Measurements from ENCODE around the gene RCAN3.
A peak's percentile ranks its signal among the peaks of the same experiment; 100 is the strongest.

Gene RCAN3

GRCh38 chr1:24551960-24552571 lies 49.4 kb downstream of the RCAN3 start:
- DNase-seq (ENCODE audit: low read depth) = no peak

DNA sequence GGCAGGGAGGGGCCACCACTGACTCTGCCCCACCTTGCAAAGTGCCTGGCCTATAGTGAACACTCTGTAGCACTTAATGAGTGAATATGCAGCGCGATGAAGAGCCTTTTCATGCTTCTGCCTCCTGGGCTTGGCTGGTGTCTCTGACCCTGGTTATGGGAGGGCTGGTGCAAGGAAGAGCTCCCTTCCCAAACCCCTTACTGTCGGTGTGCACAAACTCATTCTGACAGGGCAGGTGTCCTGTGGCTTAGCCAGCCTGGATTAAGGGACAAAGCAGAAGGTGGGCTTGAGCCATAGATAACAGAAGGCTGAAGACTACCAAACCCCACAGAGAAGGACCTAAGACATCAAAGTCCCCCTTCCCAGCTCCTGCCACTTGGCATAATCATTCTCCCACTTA lies 51.3 kb downstream of the RCAN3 start:
- no peak for DNase-seq (ENCODE audit: low read depth)

DNA sequence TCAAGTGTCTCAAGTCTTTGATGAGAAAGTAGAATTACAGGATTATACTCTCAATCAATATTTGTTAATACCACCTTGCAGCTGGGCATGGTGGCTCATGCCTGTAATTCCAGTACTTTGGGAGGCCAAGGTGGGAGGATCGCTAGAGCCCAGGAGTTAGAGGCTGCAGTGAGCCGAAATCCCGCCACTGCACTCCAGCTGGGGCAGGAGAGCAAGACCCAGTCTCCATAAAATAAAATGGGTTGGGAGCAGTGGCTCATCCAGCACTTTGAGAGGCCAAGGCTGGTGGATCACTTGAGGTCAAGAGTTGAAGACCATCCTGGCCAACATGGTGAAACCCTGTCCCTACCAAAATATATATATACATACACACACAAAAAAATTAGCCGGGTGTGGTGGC lies 52.1 kb downstream of the RCAN3 start:
- no peak for DNase-seq (ENCODE audit: low read depth)

- peak; percentile 57 for DNase-seq (ENCODE audit: low read depth)
Measured at GRCh38 chr1:24555591-24556413, 53.2 kb downstream of the RCAN3 start, which contains the start of gene NCMAP. NCMAP (plus strand) TSS chr1:24556087; CDS start chr1:24595431, 39,344 bp downstream.

GRCh38 chr1:24556414-24556795 lies 53.8 kb downstream of the RCAN3 start:
- no peak for DNase-seq (ENCODE audit: low read depth)

- DNase-seq (ENCODE audit: low read depth) = no peak
Measured at GRCh38 chr1:24557220-24557619, 54.6 kb downstream of the RCAN3 start.

DNA sequence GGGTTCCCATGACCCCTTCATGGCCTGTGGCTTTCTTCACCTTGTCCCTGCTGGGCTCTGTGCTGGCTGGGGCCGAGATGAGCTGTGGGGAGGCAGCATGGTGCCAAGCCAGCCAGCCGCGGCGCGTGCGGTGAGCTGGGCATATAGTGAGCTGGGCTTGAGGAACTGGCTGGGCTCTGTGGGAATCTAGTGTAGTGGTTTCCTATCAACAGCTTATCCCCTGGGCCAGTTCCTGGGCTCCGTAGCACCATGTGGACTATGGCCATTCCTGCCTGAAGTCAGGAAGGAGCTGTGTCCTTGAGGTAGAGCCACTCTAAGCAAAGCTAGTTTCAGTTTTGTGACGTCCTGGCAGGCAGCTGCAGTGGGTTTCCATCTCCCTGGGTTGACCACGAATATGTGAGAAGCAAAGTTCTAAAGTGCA lies 55.1 kb downstream of the RCAN3 start:
- no peak for DNase-seq (ENCODE audit: low read depth)

DNA sequence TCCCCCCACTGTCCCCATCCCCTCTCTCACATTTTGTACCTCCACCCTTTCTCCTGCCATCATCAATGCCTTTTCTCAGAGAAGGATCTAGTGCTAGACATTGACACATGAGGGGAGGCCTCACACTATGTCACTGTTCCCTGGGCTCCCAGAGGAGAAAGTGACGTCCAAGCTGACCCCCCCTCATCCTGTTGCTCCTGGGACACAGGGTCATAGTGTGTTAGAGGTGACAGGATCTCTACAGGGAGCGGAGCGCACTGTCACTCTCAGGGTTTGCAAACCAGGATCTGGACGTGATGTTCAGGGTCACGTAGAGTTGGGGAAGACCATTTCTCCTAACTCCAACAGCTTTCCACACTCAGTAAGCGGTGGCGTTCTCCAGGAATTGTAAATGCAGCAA lies 55.8 kb downstream of the RCAN3 start:
- no peak for DNase-seq (ENCODE audit: low read depth)

- DNase-seq (ENCODE audit: low read depth) = no peak
Measured at GRCh38 chr1:24558902-24559791, 56.5 kb downstream of the RCAN3 start.

- no peak for DNase-seq (ENCODE audit: low read depth)
Measured at GRCh38 chr1:24560361-24560760, 57.7 kb downstream of the RCAN3 start.

- DNase-seq (ENCODE audit: low read depth) = no peak
Measured at GRCh38 chr1:24562625-24563024, 60.0 kb downstream of the RCAN3 start.

GRCh38 chr1:24564695-24565094 lies 62.1 kb downstream of the RCAN3 start:
- no peak for DNase-seq (ENCODE audit: low read depth)

- no peak for DNase-seq (ENCODE audit: low read depth)
Measured at GRCh38 chr1:24566236-24566867, 63.7 kb downstream of the RCAN3 start.

DNA sequence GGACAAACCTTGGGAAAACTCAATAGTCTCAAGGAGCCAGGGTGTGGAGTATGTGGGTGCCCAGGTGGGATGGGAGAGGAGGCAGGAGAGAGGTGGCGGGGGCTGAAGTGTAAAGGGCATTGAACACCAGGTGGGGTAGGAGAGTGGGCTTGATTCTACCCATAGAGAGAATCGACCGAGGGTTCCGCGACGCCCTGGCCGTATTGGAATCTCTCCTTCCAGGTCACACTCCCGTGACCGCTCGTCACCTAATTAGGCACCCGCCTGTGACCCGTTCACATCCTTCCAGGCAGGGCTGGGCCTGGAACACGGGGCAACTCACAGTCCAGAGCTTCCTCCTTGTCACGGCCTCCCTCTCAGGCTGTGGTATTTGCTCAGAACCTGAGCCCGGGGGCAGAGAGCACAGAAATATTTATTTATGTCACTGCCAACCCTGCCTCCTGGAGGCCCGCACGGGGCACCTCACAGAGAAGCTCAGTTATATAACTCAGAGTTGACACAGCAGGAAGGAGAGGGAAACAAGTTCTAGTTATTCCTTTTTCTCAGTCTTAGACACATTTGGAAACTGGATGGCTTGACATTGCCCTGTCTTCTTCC lies 65.3 kb downstream of the RCAN3 start:
- DNase-seq (ENCODE audit: low read depth) = no peak

DNA sequence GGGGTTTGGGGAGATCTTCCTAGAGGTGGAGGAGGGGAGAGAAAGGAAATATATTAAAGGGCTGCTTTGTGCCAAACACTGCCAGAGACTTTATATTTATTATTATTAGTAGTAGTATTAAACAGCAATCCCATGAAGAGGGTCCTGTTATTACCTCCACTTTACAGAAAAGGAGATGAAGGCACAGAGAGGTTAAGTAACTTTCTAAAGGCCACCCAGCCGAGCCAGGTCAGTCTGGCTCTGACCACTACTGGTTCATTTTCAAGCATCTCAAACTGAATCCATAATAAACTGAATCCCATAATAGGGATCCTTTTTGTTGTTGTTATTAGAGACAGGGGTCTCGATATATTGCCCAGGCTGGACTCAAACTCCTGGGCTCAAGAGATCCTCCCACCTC lies 65.8 kb downstream of the RCAN3 start:
- DNase-seq (ENCODE audit: low read depth) = no peak

DNA sequence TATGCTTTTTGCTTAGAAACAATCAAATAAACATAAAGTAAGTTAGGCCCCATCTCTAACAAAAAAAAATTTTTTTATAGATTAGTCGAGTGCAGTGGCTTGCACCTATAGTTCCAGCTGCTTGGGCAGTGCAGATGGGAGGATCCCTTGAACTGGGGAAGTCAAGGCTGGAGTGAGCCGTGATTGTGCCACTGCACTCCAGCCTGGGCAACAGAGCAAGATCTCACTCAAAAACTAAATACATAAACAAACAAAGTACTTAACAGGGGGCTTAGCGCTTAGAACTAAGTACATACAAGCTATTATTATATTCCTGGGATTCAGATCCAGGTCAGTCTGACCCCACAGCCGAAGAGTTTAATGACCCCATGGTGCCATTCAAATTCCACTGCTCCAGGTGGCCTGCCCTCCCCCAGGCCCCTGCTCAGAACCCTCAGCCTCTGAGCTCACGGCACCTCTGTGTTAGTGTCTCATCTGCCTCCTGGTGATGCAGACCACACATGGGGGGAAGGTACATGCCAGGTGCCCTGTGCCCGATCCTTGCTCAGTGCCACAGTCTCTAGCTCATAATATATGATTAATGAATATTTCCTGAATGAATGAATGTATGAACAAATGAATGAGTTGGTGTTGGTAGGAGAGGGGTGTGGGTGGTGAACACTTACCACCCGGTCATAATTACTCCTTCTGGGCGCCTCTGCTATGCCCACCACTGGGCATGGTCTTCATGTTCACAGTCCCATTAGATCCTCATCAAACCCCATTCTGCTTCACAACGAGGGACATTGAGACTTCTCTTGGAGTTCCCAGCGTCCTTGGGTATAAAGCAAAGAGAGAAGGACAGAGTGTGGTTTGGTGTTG lies 67.9 kb downstream of the RCAN3 start:
- DNase-seq (ENCODE audit: low read depth) = no peak

GRCh38 chr1:24572301-24572700 lies 69.7 kb downstream of the RCAN3 start:
- no peak for DNase-seq (ENCODE audit: low read depth)

DNA sequence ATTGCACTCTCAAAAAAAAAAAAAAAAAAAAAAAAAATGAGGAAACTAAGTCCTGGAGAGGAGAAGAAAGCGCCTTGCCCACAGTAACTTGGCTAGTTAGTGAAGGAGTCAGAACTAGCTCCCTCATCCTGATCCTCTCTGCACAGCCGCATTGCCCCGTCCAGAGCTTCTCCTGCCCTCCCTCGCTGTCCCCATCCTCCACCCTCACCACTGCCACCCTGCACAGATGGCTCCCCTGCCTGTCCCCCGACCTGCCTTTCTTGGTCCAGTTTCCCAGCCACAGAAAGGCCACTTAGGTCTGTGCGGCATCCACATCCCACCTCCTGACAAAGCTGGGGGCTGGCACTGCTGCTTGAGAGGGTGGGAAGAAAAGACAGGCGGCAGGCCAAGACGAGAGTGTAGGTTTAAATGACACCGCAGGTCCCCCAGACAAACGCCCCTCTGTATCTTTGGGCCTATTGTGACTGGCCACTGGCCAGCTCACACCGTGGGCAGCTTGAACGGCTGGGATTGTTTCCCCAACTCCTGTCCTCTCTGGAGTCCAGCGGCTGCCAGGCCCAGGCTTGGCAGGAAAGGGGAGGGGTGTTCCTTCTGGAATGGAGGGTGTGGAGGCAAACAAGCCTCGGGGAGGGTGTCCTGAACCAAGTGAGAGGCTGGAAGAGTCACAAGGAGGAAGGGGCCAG lies 73.4 kb downstream of the RCAN3 start:
- DNase-seq (ENCODE audit: low read depth) = no peak

- no peak for DNase-seq (ENCODE audit: low read depth)
Measured at GRCh38 chr1:24578846-24579245, 76.2 kb downstream of the RCAN3 start.

DNA sequence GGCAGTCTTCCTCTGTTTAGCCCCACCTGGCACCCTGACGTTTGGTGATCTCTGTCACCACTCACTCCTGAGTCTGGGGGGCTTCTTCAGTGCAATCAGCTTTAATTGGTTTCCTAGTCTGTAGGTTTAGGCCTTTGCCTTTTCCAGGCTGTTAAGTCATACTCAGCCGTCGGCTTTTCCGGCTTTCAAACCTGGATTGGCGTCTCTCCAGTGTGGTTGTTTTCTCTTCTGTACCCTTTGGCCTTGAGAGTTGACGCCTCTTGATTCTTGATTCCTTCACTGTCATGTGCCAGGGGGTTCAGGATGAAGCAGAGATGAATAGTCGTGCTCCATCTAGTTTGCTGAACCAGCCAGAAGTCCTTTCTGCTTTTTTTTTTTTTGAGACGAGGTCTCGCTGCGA lies 78.1 kb downstream of the RCAN3 start:
- no peak for DNase-seq (ENCODE audit: low read depth)

All from stimulated activated CD4-positive, alpha-beta T cell treated with anti-CD3 and anti-CD28 coated beads, Interleukin-2, amount 100 ng/mL, for 4 hours (primary cell).